Cardiac muscle cell (in vitro differentiated cells and primary cell): ENCODE results near the gene HOXA3. TPM values are rescaled to one million over a fixed set of nuclear protein-coding genes. Genes with fewer than 3 reads are reported as not detected.
A peak's percentile ranks its signal among the peaks of the same experiment; 100 is the strongest.

Experiments used
- DNase-seq, 2 donors: peaks; one replicate each; pipeline versions ENCODE4 v3.0.0 to v3.0.0-alpha.2; 2010 to 2017; ENCODE audit warnings: low read depth in 1 of 2, low spot score in 1 of 2
- H3K27ac ChIP-seq: fragments of 200-600 bp; sonication (generic); 2 replicates; pipeline ENCODE4 v1.5.1; 2016
- H3K27me3 ChIP-seq: fragments of 200-600 bp; sonication (generic); 2 replicates; pipeline ENCODE4 v1.6.0; 2016; ENCODE audit warnings: control low read depth
- H3K36me3 ChIP-seq: fragments of 200-600 bp; sonication (generic); 2 replicates; pipeline ENCODE4 v1.5.1; 2016; ENCODE audit warnings: control low read depth
- H3K4me1 ChIP-seq: fragments of 200-600 bp; sonication (generic); 2 replicates; pipeline ENCODE4 v1.8.1; 2017; ENCODE audit warnings: low read depth, mild to moderate bottlenecking, mixed run types
- H3K4me3 ChIP-seq: fragments of 200-600 bp; sonication (generic); 2 replicates; pipeline ENCODE4 v1.5.1; 2016; ENCODE audit warnings: mild to moderate bottlenecking
- H3K9me3 ChIP-seq: fragments of 200-600 bp; sonication (generic); 2 replicates; pipeline ENCODE4 v1.5.1; 2017; ENCODE audit warnings: low read depth, mild to moderate bottlenecking, control low read depth
- CTCF ChIP-seq: IDR thresholded peaks from 2 replicates; pipeline ENCODE4 v1.5.1; 2012; ENCODE audit warnings: low read depth, mild to moderate bottlenecking, low read length
- polyA plus RNA-seq: library from polyadenylated mRNA; unstranded; fragments of >200 nt; fragmentation: Nextera tagmentation; extraction: Ambion mirVana; gene quantifications from 2 replicates; pipeline ENCODE4 v1.2.1, GENCODE V29; 2016
- total RNA-seq: library from RNA; depleted of rRNA; stranded (reverse); fragments of >200 nt; gene quantifications from 2 replicates; pipeline ENCODE4 v1.2.3, GENCODE V29; 2016

Gene HOXA3
- total and polyA plus RNA-seq, 2 experiments from 2014 or later, result 1.4 to 9.4 TPM

GRCh38 chr7:27187475-27188385, 35.3 kb upstream of the HOXA3 start:
- Histone ChIP-seq H3K9me3 (no peaks in the 10 kb centered on the region), H3K4me3 (no peak overlapping the region), H3K27me3 (peaks cover 100% of the 10 kb centered on the region), H3K36me3 (no peaks in the 10 kb centered on the region), H3K4me1 (peaks cover 3% of the 10 kb centered on the region), H3K27ac (no peak overlapping the region)
- no peak for TF ChIP-seq CTCF
- DNase-seq, result no peak

- no peak overlapping the region for H3K27ac ChIP-seq
- H3K4me1 ChIP-seq, result peaks cover 3% of the 10 kb centered on the region
- no peaks in the 10 kb centered on the region for H3K36me3 ChIP-seq
- TF ChIP-seq CTCF, result no peak
- DNase-seq, result no peak
- H3K9me3 ChIP-seq, result no peaks in the 10 kb centered on the region
- H3K27me3 ChIP-seq, result peaks cover 100% of the 10 kb centered on the region
- H3K4me3 ChIP-seq, result no peak overlapping the region
Observed at GRCh38 chr7:27186668-27187474, 34.5 kb upstream of the HOXA3 start.

GRCh38 chr7:27185854-27186667, 33.7 kb upstream of the HOXA3 start:
- no peak overlapping the region for H3K4me3 ChIP-seq
- no peaks in the 10 kb centered on the region for H3K9me3 ChIP-seq
- H3K27ac ChIP-seq, result no peak overlapping the region
- TF ChIP-seq CTCF, result no peak
- H3K36me3 ChIP-seq, result no peaks in the 10 kb centered on the region
- H3K4me1 ChIP-seq, result peaks cover 3% of the 10 kb centered on the region
- H3K27me3 ChIP-seq, result peaks cover 100% of the 10 kb centered on the region
- DNase-seq, result no peak

GRCh38 chr7:27185013-27185853, 32.9 kb upstream of the HOXA3 start, which contains the start of gene HOXA11:
HOXA11 (minus strand) TSS chr7:27185232; CDS start chr7:27185144, 88 bp downstream.
- Histone ChIP-seq H3K9me3 (no peaks in the 10 kb centered on the region), H3K27ac (no peak within 1 kb of the TSS), H3K36me3 (no peaks in the 10 kb centered on the region), H3K4me3 (peak within 1 kb of the TSS; percentile 41), H3K4me1 (peaks cover 3% of the 10 kb centered on the region), H3K27me3 (peaks cover 100% of the 10 kb centered on the region)
- no peak for TF ChIP-seq CTCF
- DNase-seq, result no peak
